A673 (cell line): ENCODE measurements around the gene CD53.

Experiments
- EZH2 ChIP-seq: fragments of 200-600 bp; sonication (generic); IDR thresholded peaks from 2 replicates; pipeline ENCODE4 v1.6.1; 2017; ENCODE audit warnings: borderline replicate concordance, low read depth, mild to moderate bottlenecking, mixed read lengths, antibody characterized with exemption, low read length; ENCODE audit not compliant: poor library complexity, severe bottlenecking
- TF ChIP-seq, protein P1 (sequence below): fragments of 300-800, 200-600 bp; sonication (generic); conservative IDR thresholded peaks from 2 replicates; pipeline ENCODE4 v1.5.1; 2017; ENCODE audit warnings: low read depth, mild to moderate bottlenecking, antibody characterized with exemption, low read length, moderate library complexity, mixed read lengths

GRCh38 chr1:110893908-110894490 lies 21.1 kb downstream of the CD53 start:
- TF ChIP-seq, protein P1, sequence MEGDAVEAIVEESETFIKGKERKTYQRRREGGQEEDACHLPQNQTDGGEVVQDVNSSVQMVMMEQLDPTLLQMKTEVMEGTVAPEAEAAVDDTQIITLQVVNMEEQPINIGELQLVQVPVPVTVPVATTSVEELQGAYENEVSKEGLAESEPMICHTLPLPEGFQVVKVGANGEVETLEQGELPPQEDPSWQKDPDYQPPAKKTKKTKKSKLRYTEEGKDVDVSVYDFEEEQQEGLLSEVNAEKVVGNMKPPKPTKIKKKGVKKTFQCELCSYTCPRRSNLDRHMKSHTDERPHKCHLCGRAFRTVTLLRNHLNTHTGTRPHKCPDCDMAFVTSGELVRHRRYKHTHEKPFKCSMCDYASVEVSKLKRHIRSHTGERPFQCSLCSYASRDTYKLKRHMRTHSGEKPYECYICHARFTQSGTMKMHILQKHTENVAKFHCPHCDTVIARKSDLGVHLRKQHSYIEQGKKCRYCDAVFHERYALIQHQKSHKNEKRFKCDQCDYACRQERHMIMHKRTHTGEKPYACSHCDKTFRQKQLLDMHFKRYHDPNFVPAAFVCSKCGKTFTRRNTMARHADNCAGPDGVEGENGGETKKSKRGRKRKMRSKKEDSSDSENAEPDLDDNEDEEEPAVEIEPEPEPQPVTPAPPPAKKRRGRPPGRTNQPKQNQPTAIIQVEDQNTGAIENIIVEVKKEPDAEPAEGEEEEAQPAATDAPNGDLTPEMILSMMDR: 0 out of 2 replicates have a peak, but pooled peaks have one; percentile 10
- no peak for TF ChIP-seq EZH2
